Endodermal cell (in vitro differentiated cells): ENCODE data around the gene CAMTA1. TPM values are rescaled to one million over a fixed set of nuclear protein-coding genes. Genes with fewer than 3 reads are reported as not detected.

ENCODE experiments used
- DNase-seq: peaks from one replicate; pipeline ENCODE4 v3.0.0-alpha.2; 2017
- H3K27ac ChIP-seq: 2 replicates; pipeline ENCODE4 v1.5.1; 2013; ENCODE audit warnings: mild to moderate bottlenecking, low read depth, low read length, moderate library complexity
- H3K27me3 ChIP-seq: 2 replicates; pipeline ENCODE4 v1.6.1; 2013; ENCODE audit warnings: mild to moderate bottlenecking, low read length, moderate library complexity; ENCODE audit not compliant: insufficient read depth, control insufficient read depth, poor library complexity, severe bottlenecking
- H3K36me3 ChIP-seq: 2 replicates; pipeline ENCODE4 v1.7.0; 2013; ENCODE audit warnings: mild to moderate bottlenecking, low read length, moderate library complexity; ENCODE audit not compliant: control insufficient read depth, insufficient read depth
- H3K4me1 ChIP-seq: one replicate; pipeline ENCODE4 v1.7.0; 2013; ENCODE audit warnings: low read length; ENCODE audit not compliant: control insufficient read depth, insufficient read depth
- H3K4me3 ChIP-seq: 2 replicates; pipeline ENCODE4 v1.5.1; 2013; ENCODE audit warnings: mild to moderate bottlenecking, low read length, moderate library complexity
- H3K9ac ChIP-seq: 2 replicates; pipeline ENCODE4 v1.6.1; 2013; ENCODE audit warnings: mild to moderate bottlenecking, low read length, moderate library complexity; ENCODE audit not compliant: poor library complexity, severe bottlenecking; ENCODE audit errors: extremely low read depth
- H3K9me3 ChIP-seq: 2 replicates; pipeline ENCODE4 v1.6.1; 2013; ENCODE audit warnings: mild to moderate bottlenecking, low read length, moderate library complexity; ENCODE audit not compliant: control insufficient read depth
- H3K27ac Mint-ChIP-seq: 2 replicates; pipeline ENCODE4 v1.8.0; 2020; ENCODE audit warnings: mixed read lengths
- H3K27me3 Mint-ChIP-seq: 2 replicates; pipeline ENCODE4 v1.8.0; 2021; ENCODE audit warnings: mild to moderate bottlenecking, mixed read lengths; ENCODE audit not compliant: insufficient read depth
- H3K36me3 Mint-ChIP-seq: 2 replicates; pipeline ENCODE4 v1.8.0; 2020; ENCODE audit warnings: low read depth, mixed read lengths
- H3K4me1 Mint-ChIP-seq: 2 replicates; pipeline ENCODE4 v1.8.0; 2020; ENCODE audit warnings: mixed read lengths
- H3K4me3 Mint-ChIP-seq: 2 replicates; pipeline ENCODE4 v1.8.0; 2020; ENCODE audit warnings: mild to moderate bottlenecking, moderate library complexity, mixed read lengths
- H3K9me3 Mint-ChIP-seq: 2 replicates; pipeline ENCODE4 v1.8.0; 2020; ENCODE audit warnings: mild to moderate bottlenecking, mixed read lengths
- CTCF ChIP-seq: fragments of 200-600 bp; sonication (generic); conservative IDR thresholded peaks from 2 replicates; pipeline ENCODE4 v1.5.0; 2021; ENCODE audit warnings: antibody characterized with exemption, mild to moderate bottlenecking
- WGBS, 2 experiments: methylation state at CpG; one replicate each; pipeline versions ENCODE4 v1.1.5 to v1.1.7; 2013; ENCODE audit warnings: missing lambda C conversion rate in 2 of 2, mixed read lengths in 1 of 2; ENCODE audit not compliant: insufficient coverage in 1 of 2, insufficient read length in 1 of 2; 5-methylcytosine and 5-hydroxymethylcytosine counted together
- total RNA-seq, 2 donors: library from RNA; stranded (reverse); fragmentation: NEBNext Ultra II Directional in 1 of 2; extraction: Animal tissue kit (Norgen Biotek cat#: 25700) in 1 of 2; gene quantifications; 2 replicates in 1 of 2; 3 replicates in 1 of 2; pipeline ENCODE4 v1.2.1, GENCODE V29; 2021

CAMTA1 gene
- total RNA-seq, 2 donors from 2014 or later = 123 to 137 TPM

GRCh38 chr1:6947952-6948351, 162.7 kb downstream of the CAMTA1 start:
- H3K27ac ChIP-seq = no peak overlapping the region

DNA sequence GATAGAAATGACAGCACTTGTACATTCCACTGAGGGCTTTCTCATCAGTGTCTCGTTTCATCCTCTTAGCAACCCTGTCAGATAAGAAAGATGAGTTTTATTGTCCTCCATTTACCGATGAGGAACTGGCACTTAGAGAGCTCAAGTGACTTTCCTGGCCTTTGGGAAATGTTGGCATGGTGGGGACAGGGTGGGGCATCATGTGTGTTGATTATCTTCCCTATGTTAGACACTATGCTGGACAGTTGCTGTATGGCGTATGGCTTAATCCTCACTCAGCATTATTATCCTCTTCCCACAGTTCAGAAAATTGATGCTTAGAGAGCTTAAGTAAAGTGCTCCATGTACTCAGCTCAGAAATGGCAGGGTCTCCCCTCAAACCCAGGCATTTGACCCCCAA, 163.2 kb downstream of the CAMTA1 start:
- no peak overlapping the region for H3K9ac ChIP-seq
- Mint-ChIP-seq H3K27ac (no peak overlapping the region), H3K36me3 (no peaks in the 10 kb centered on the region), H3K27me3 (no peaks in the 10 kb centered on the region), H3K4me1 (peaks cover 24% of the 10 kb centered on the region), H3K4me3 (no peak overlapping the region), H3K9me3 (no peaks in the 10 kb centered on the region)
- H3K27ac ChIP-seq = no peak overlapping the region
- no peaks in the 10 kb centered on the region for H3K36me3 ChIP-seq
- 88 to 92% methylated on average over 2 to 3 of the region's 3 CpGs for WGBS, 2 experiments
- DNase-seq = no peak
- TF ChIP-seq CTCF = no peak
- no peaks in the 10 kb centered on the region for H3K27me3 ChIP-seq
- peaks cover 6% of the 10 kb centered on the region for H3K4me1 ChIP-seq
- H3K4me3 ChIP-seq = no peak overlapping the region
- no peaks in the 10 kb centered on the region for H3K9me3 ChIP-seq

More at GRCh38 chr1:6947952-6948351, 162.7 kb downstream of the CAMTA1 start:
- H3K9ac ChIP-seq = no peak overlapping the region
- no peaks in the 10 kb centered on the region for H3K9me3 Mint-ChIP-seq
- H3K27me3 ChIP-seq = no peaks in the 10 kb centered on the region
- H3K9me3 ChIP-seq = no peaks in the 10 kb centered on the region
- TF ChIP-seq CTCF = no peak
- H3K27ac Mint-ChIP-seq = no peak overlapping the region
- H3K27me3 Mint-ChIP-seq = no peaks in the 10 kb centered on the region
- H3K4me1 Mint-ChIP-seq = peaks cover 24% of the 10 kb centered on the region
- peaks cover 6% of the 10 kb centered on the region for H3K4me1 ChIP-seq
- H3K4me3 ChIP-seq = no peak overlapping the region
- no peak overlapping the region for H3K4me3 Mint-ChIP-seq
- no peaks in the 10 kb centered on the region for H3K36me3 Mint-ChIP-seq
- H3K36me3 ChIP-seq = no peaks in the 10 kb centered on the region
- 85 to 96% methylated on average over 2 of the region's 2 CpGs for WGBS, 2 experiments
- no peak for DNase-seq

- no peak overlapping the region for H3K27ac Mint-ChIP-seq
- Histone ChIP-seq H3K36me3 (no peaks in the 10 kb centered on the region), H3K9ac (no peak overlapping the region), H3K27me3 (no peaks in the 10 kb centered on the region), H3K4me3 (no peak overlapping the region), H3K27ac (no peak overlapping the region), H3K4me1 (peaks cover 6% of the 10 kb centered on the region), H3K9me3 (no peaks in the 10 kb centered on the region)
- DNase-seq = no peak
- WGBS, 2 experiments = 76 to 82% methylated on average over 4 of the region's 4 CpGs
- H3K4me1 Mint-ChIP-seq = peaks cover 24% of the 10 kb centered on the region
- H3K36me3 Mint-ChIP-seq = no peaks in the 10 kb centered on the region
- no peaks in the 10 kb centered on the region for H3K9me3 Mint-ChIP-seq
- no peaks in the 10 kb centered on the region for H3K27me3 Mint-ChIP-seq
- no peak overlapping the region for H3K4me3 Mint-ChIP-seq
- TF ChIP-seq CTCF = no peak
These were observed 163.6 kb downstream of the CAMTA1 start for GRCh38 chr1:6948861-6949260.
